CD14-positive monocyte (primary cell): ENCODE results near the gene MICU1. TPM values are rescaled to one million over a fixed set of nuclear protein-coding genes. Genes with fewer than 3 reads are reported as not detected.

ENCODE experiments used
- DNase-seq, 3 donors: peaks; one replicate each; pipeline ENCODE4 v3.0.0-alpha.2; 2011 to 2022
- H2AFZ ChIP-seq: 2 replicates; pipeline ENCODE4 v1.6.0; 2012; ENCODE audit warnings: mild to moderate bottlenecking, low read depth, low read length, inconsistent platforms; ENCODE audit not compliant: insufficient read depth, poor library complexity, severe bottlenecking
- H3K27ac ChIP-seq, 2 donors: 1 replicate in 1 of 2; 2 replicates in 1 of 2; pipeline ENCODE4 v1.5.1; 2012 to 2013; ENCODE audit warnings: low read length in 2 of 2, control low read depth in 1 of 2, inconsistent platforms in 1 of 2, low read depth in 1 of 2, mild to moderate bottlenecking in 1 of 2
- H3K27me3 ChIP-seq, 2 donors: one replicate each; pipeline versions ENCODE4 v1.6.0 to v1.6.1; 2011 to 2013; ENCODE audit warnings: low read length in 2 of 2; ENCODE audit not compliant: control insufficient read depth in 2 of 2, insufficient read depth in 2 of 2
- H3K36me3 ChIP-seq, 2 donors: replicated peaks in 1 of 2; 1 replicate in 1 of 2; 2 replicates in 1 of 2; pipeline versions ENCODE4 v1.5.1 to v1.6.1; 2012 to 2013; ENCODE audit warnings: low read length in 2 of 2, control low read depth in 1 of 2, inconsistent platforms in 1 of 2, mild to moderate bottlenecking in 1 of 2; ENCODE audit not compliant: insufficient read depth in 2 of 2, control insufficient read depth in 1 of 2
- H3K4me1 ChIP-seq, 2 donors: 1 replicate in 1 of 2; 2 replicates in 1 of 2; pipeline versions ENCODE4 v1.5.1 to v1.6.1; 2012 to 2013; ENCODE audit warnings: low read length in 2 of 2, control low read depth in 1 of 2, inconsistent platforms in 1 of 2, mild to moderate bottlenecking in 1 of 2, moderate library complexity in 1 of 2; ENCODE audit not compliant: insufficient read depth in 2 of 2, control insufficient read depth in 1 of 2
- H3K4me2 ChIP-seq: replicated peaks from 2 replicates; pipeline ENCODE3; 2012; ENCODE audit warnings: low read length, moderate library complexity, mild to moderate bottlenecking; ENCODE audit not compliant: poor library complexity, severe bottlenecking; ENCODE audit errors: extremely low read depth
- H3K4me3 ChIP-seq, 3 experiments: fragments of 200-600 bp in 1 of 3; sonication (generic) in 1 of 3; replicated peaks in 1 of 3; 1 replicate in 2 of 3; 2 replicates in 1 of 3; pipeline ENCODE4 v1.5.1; 2011 to 2013; ENCODE audit warnings: low read length in 3 of 3, mild to moderate bottlenecking in 3 of 3, control low read depth in 2 of 3, low read depth in 2 of 3, inconsistent platforms in 1 of 3, moderate library complexity in 1 of 3
- H3K79me2 ChIP-seq: 2 replicates; pipeline ENCODE4 v1.6.0; 2012; ENCODE audit warnings: mild to moderate bottlenecking, control low read depth, inconsistent platforms, low read length, moderate library complexity; ENCODE audit not compliant: insufficient read depth
- H3K9ac ChIP-seq: 2 replicates; pipeline ENCODE4 v1.6.0; 2017; ENCODE audit warnings: low read length, mild to moderate bottlenecking; ENCODE audit not compliant: insufficient read depth, poor library complexity, severe bottlenecking
- H3K9me3 ChIP-seq, 2 donors: replicated peaks in 1 of 2; 1 replicate in 1 of 2; 2 replicates in 1 of 2; pipeline versions ENCODE4 v1.5.1 to v1.6.1; 2012 to 2013; ENCODE audit warnings: low read length in 2 of 2, control low read depth in 1 of 2; ENCODE audit not compliant: control insufficient read depth in 1 of 2, insufficient read depth in 1 of 2
- H4K20me1 ChIP-seq: 2 replicates; pipeline ENCODE4 v1.6.0; 2012; ENCODE audit warnings: mild to moderate bottlenecking, low read length, control low read depth, moderate library complexity; ENCODE audit not compliant: insufficient read depth
- H3K27ac Mint-ChIP-seq, 7 donors: one replicate each; pipeline ENCODE4 v1.8.0; 2020; ENCODE audit warnings: mild to moderate bottlenecking in 7 of 7, mixed read lengths in 7 of 7, moderate library complexity in 6 of 7, inconsistent platforms in 2 of 7
- H3K27me3 Mint-ChIP-seq, 3 donors: one replicate each; pipeline ENCODE4 v1.8.0; 2021 to 2022; ENCODE audit warnings: low read depth in 3 of 3, mild to moderate bottlenecking in 3 of 3, mixed read lengths in 3 of 3, moderate library complexity in 3 of 3, inconsistent platforms in 1 of 3
- H3K36me3 Mint-ChIP-seq, 2 donors: one replicate each; pipeline ENCODE4 v1.8.0; 2020; ENCODE audit warnings: mixed read lengths in 2 of 2, inconsistent platforms in 1 of 2, mild to moderate bottlenecking in 1 of 2
- H3K4me1 Mint-ChIP-seq: one replicate; pipeline ENCODE4 v1.8.0; 2020; ENCODE audit warnings: mild to moderate bottlenecking, mixed read lengths
- H3K4me3 Mint-ChIP-seq, 2 donors: one replicate each; pipeline ENCODE4 v1.8.0; 2020; ENCODE audit warnings: mild to moderate bottlenecking in 2 of 2, mixed read lengths in 2 of 2, moderate library complexity in 1 of 2
- H3K9me3 Mint-ChIP-seq, 7 donors: one replicate each; pipeline ENCODE4 v1.8.0; 2020 to 2022; ENCODE audit warnings: mixed read lengths in 7 of 7, mild to moderate bottlenecking in 6 of 7, moderate library complexity in 6 of 7, inconsistent platforms in 2 of 7
- CTCF ChIP-seq: fragments of 200-600 bp; IDR thresholded peaks from one replicate; pipeline ENCODE4 v1.8.0; 2022; ENCODE audit warnings: antibody characterized with exemption, mild to moderate bottlenecking
- WGBS: methylation state at CpG from one replicate; pipeline ENCODE4 v1.1.5; 2013; ENCODE audit warnings: missing lambda C conversion rate; ENCODE audit not compliant: insufficient coverage; 5-methylcytosine and 5-hydroxymethylcytosine counted together
- intact Hi-C, 2 donors: fragments of 100-400 bp; cut with micrococcal nuclease; formaldehyde crosslinking; loops; one replicate each; pipeline versions ENCODE4 v1.15.0 to v1.15.1; 2023
- polyA plus RNA-seq, 3 donors: library from polyadenylated mRNA; depleted of rRNA in 1 of 3; unstranded in 2 of 3; stranded (reverse) in 1 of 3; fragments of 300-500 nt in 2 of 3; fragments of >200 nt in 1 of 3; fragmentation: Illumina TruSeq in 2 of 3; gene quantifications; 1 replicate in 2 of 3; 2 replicates in 1 of 3; pipeline ENCODE4 v1.2.3, GENCODE V29; 2012 to 2021

The MICU1 gene
- polyA plus RNA-seq, 3 donors, result 51.1 to 76.4 (median 51.7) TPM

GRCh38 chr10:72425133-72425532, 200.7 kb downstream of the MICU1 start:
- H3K79me2 ChIP-seq, result no peaks in the 10 kb centered on the region
- no peak overlapping the region for H3K4me2 ChIP-seq
- no peaks in the 10 kb centered on the region for H3K4me1 Mint-ChIP-seq
- intact Hi-C loops, result no loop called here
- no peaks in the 10 kb centered on the region for H3K27me3 ChIP-seq
- H3K9me3 ChIP-seq, result no peaks in the 10 kb centered on the region
- H3K9me3 Mint-ChIP-seq, result peaks cover 2 to 13% (median 8%) of the 10 kb centered on the region in 7 donors
- no peak overlapping the region for H3K27ac ChIP-seq
- DNase-seq, result no peak
- 100% methylated on average over 1 of the region's 3 CpGs for WGBS
- H3K4me1 ChIP-seq, result no peaks in the 10 kb centered on the region
- no peaks in the 10 kb centered on the region for H4K20me1 ChIP-seq
- no peak overlapping the region for H3K4me3 ChIP-seq
- H2AFZ ChIP-seq, result no peak overlapping the region
- no peak overlapping the region for H3K4me3 Mint-ChIP-seq
- H3K27ac Mint-ChIP-seq, result peak overlapping the region in 1 of 7 donors; percentile 7
- peaks cover 25 to 48% of the 10 kb centered on the region in 2 donors for H3K36me3 ChIP-seq
- H3K27me3 Mint-ChIP-seq, result peaks cover 0 to 2% (median 0%) of the 10 kb centered on the region in 3 donors
- no peak for TF ChIP-seq CTCF
- H3K36me3 Mint-ChIP-seq, result peaks cover 35 to 52% of the 10 kb centered on the region in 2 donors
- H3K9ac ChIP-seq, result no peak overlapping the region

GRCh38 chr10:72424561-72424960, 201.3 kb downstream of the MICU1 start:
- no peak for TF ChIP-seq CTCF
- intact Hi-C loops, result no loop called here
- Histone ChIP-seq H3K4me3 (no peak overlapping the region), H2AFZ (no peak overlapping the region), H3K4me1 (no peaks in the 10 kb centered on the region), H4K20me1 (no peaks in the 10 kb centered on the region), H3K4me2 (no peak overlapping the region), H3K27me3 (no peaks in the 10 kb centered on the region), H3K79me2 (no peaks in the 10 kb centered on the region), H3K9me3 (no peaks in the 10 kb centered on the region), H3K36me3 (peaks cover 25 to 54% of the 10 kb centered on the region in 2 donors), H3K27ac (no peak overlapping the region), H3K9ac (no peak overlapping the region)
- Mint-ChIP-seq H3K9me3 (peaks cover 2 to 14% (median 8%) of the 10 kb centered on the region in 7 donors), H3K27ac (no peak overlapping the region), H3K4me3 (no peak overlapping the region), H3K4me1 (no peaks in the 10 kb centered on the region), H3K36me3 (peaks cover 40 to 58% of the 10 kb centered on the region in 2 donors), H3K27me3 (peaks cover 0 to 2% (median 0%) of the 10 kb centered on the region in 3 donors)
- WGBS, result no CpG with 5 or more reads among the region's 1 CpG
- no peak for DNase-seq
